ENCODE results near the gene ZNF683.

DNA sequence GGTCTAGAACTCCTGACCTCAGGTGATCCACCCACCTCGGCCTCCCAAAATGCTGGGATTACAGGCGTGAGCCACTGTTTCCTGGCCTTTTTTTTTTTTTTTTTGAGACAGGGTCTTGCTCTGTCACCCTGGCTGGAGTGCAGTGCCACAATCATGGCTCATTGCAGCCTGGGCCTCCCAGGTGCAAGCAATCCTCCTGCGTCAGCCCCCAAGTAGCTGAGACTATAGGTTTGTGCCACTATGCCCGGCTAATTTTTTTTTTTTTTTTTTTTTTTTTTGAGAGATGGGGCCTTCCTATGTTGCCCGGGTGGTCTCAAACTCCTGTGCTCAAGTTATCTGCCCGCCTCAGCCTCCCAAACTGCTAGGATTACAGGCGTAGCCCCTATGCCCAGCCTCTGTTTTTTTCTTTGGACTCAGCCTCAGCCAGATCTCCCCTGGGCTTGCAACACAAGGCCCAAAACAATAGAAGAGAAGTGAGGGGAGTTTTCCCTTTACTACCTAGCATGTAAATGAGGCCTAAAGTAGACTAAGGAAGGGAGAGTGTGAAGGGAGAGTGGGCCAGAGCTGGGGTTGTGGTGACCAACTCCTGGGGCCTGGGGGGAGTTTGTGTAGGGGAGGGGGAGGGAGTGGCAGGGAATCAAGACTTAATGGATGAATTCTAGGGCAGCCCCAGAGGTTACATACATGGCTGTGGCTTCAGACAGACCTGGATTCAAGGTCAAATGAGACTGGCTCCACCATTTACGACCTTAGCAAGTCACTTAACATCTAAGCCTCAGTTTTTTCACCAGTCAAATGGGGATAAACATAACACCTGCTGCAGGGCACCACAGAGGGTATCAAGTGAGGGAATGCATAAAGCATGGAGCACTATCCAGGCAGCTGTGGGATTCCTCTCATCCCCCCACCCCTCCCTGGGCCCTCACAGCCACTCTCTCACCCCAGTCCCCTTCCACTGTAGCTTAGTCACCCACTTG lies 56.4 kb downstream of the ZNF683 start:
- TF ChIP-seq, protein P1, sequence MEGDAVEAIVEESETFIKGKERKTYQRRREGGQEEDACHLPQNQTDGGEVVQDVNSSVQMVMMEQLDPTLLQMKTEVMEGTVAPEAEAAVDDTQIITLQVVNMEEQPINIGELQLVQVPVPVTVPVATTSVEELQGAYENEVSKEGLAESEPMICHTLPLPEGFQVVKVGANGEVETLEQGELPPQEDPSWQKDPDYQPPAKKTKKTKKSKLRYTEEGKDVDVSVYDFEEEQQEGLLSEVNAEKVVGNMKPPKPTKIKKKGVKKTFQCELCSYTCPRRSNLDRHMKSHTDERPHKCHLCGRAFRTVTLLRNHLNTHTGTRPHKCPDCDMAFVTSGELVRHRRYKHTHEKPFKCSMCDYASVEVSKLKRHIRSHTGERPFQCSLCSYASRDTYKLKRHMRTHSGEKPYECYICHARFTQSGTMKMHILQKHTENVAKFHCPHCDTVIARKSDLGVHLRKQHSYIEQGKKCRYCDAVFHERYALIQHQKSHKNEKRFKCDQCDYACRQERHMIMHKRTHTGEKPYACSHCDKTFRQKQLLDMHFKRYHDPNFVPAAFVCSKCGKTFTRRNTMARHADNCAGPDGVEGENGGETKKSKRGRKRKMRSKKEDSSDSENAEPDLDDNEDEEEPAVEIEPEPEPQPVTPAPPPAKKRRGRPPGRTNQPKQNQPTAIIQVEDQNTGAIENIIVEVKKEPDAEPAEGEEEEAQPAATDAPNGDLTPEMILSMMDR (IDR thresholded peaks at IDR 0.05; ENCODE audit: insufficient read depth, low read length, poor library complexity, severe bottlenecking): no peak
- no peak for TF ChIP-seq EZH2phosphoT487 (conservative IDR thresholded peaks at IDR 0.05; ENCODE audit: low read length)
